ENCODE measurements around the gene SPOUT1. TPM values are rescaled to one million over a fixed set of nuclear protein-coding genes. Genes with fewer than 3 reads are reported as not detected.

SPOUT1 gene
- total RNA-seq, 1 donor from 2014 or later: 48.6 TPM

DNA sequence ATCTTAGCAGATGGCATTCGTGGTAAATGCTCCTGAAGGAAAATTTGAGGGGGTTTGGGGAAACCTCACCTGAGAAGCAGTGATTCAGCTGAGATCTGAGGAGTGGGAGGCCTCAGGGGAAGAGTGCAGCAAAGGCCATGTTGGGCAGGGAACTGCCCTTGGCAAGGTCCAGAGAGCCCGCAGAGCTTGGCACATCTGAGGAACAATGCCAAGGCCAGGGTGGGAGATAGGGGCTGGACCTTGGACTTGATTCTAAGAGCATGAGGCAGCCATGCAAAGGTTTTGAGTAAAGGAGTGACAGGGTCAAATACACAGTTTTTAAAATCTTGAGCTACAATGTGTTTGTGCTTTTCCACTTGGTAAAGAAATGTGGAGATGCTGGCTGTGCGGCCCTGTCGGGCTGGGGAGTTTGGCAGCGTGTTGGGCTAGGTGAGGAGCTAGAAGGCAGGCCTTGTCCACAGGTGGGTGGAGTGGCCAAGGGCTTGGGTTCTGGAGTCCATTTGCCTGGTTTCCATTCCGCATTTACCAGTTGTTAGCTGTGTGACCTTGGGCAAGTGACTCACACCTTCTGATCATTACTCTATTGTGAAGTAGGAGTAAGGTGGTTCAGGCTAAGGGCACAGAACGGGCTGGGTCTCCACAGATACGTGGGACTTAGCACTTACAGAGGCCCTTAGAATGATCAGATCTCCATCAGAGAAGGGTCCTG lies 36.5 kb downstream of the SPOUT1 start:
- no peak for DNase-seq (ENCODE audit: extremely low spot score in 2 of 2)
- Histone ChIP-seq H3K27me3 (no peaks in the 10 kb centered on the region), H3K4me1 (peaks cover 7% of the 10 kb centered on the region), H3K9me3 (no peaks in the 10 kb centered on the region), H3K4me3 (no peak overlapping the region), H3K36me3 (peaks cover 0 to 57% of the 10 kb centered on the region in 2 donors), H3K27ac (no peak overlapping the region)
- intact Hi-C loops (cut with DNase I): no loop called here
- TF ChIP-seq POLR2AphosphoS5 (IDR thresholded peaks at IDR 0.05; ENCODE audit: insufficient read depth in 1 of 2, low read depth in 1 of 2) (no peak), POLR2A (IDR thresholded peaks at IDR 0.05) (no peak)
- TF ChIP-seq, protein P1, sequence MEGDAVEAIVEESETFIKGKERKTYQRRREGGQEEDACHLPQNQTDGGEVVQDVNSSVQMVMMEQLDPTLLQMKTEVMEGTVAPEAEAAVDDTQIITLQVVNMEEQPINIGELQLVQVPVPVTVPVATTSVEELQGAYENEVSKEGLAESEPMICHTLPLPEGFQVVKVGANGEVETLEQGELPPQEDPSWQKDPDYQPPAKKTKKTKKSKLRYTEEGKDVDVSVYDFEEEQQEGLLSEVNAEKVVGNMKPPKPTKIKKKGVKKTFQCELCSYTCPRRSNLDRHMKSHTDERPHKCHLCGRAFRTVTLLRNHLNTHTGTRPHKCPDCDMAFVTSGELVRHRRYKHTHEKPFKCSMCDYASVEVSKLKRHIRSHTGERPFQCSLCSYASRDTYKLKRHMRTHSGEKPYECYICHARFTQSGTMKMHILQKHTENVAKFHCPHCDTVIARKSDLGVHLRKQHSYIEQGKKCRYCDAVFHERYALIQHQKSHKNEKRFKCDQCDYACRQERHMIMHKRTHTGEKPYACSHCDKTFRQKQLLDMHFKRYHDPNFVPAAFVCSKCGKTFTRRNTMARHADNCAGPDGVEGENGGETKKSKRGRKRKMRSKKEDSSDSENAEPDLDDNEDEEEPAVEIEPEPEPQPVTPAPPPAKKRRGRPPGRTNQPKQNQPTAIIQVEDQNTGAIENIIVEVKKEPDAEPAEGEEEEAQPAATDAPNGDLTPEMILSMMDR (IDR thresholded peaks at IDR 0.05): no peak

DNA sequence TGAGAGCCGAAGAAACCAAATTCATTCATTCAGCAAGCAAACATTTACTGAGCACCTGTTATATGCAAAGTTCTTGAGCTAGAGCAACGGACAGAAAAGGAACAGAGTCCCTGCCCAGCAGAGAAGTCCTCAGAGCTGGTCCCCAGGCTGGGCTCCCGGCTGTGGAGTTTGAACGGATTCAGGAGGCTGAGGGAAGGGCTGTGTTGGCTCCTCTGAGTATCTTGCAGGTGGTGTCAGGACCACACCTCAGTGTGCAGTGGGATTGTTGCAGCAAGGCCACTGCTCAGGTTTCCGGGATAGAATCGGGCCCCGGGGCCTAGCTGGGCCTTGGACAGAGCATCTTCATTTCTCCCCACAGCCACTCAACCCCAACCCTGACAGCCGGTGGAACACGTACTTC lies 37.5 kb downstream of the SPOUT1 start:
- H3K36me3 ChIP-seq: peaks cover 0 to 47% of the 10 kb centered on the region in 2 donors
- no peaks in the 10 kb centered on the region for H3K27me3 ChIP-seq
- intact Hi-C loops (cut with DNase I): no loop called here
- no peak for DNase-seq (ENCODE audit: extremely low spot score in 2 of 2)
- no peak overlapping the region for H3K4me3 ChIP-seq
- peaks cover 14% of the 10 kb centered on the region for H3K4me1 ChIP-seq
- H3K9me3 ChIP-seq: no peaks in the 10 kb centered on the region
- no peak for TF ChIP-seq POLR2A (IDR thresholded peaks at IDR 0.05)
- no peak for TF ChIP-seq POLR2AphosphoS5 (IDR thresholded peaks at IDR 0.05; ENCODE audit: insufficient read depth in 1 of 2, low read depth in 1 of 2)
- TF ChIP-seq, protein P1 (IDR thresholded peaks at IDR 0.05): no peak
- H3K27ac ChIP-seq: no peak overlapping the region

DNA sequence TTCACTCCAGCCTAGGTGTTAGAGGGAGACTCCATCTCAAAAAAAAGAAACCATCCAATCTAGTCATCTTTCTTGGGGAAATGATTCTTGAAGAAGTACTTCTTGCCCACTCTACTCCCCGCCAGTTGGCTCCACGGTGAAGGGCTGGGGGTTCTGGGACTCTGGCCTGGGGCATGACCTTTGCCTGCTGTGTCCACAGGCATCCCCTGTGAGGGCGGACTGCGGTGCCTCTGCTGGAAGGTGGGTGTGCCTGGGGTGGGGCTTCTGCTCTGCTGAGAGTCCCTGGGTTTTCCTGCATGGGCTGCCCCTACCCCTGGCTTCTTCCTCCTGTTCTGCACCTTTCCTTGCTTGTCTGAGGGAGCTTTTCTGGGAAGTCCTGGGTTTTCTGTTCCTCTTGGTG lies 39.1 kb downstream of the SPOUT1 start:
- intact Hi-C loops (cut with DNase I): no loop called here
- no peaks in the 10 kb centered on the region for H3K27me3 ChIP-seq
- H3K4me1 ChIP-seq: peaks cover 14% of the 10 kb centered on the region
- TF ChIP-seq POLR2AphosphoS5 (IDR thresholded peaks at IDR 0.05; ENCODE audit: insufficient read depth in 1 of 2, low read depth in 1 of 2): no peak
- H3K36me3 ChIP-seq: peaks cover 0 to 39% of the 10 kb centered on the region in 2 donors
- H3K9me3 ChIP-seq: no peaks in the 10 kb centered on the region
- no peak overlapping the region for H3K27ac ChIP-seq
- DNase-seq (ENCODE audit: extremely low spot score in 2 of 2): no peak
- H3K4me3 ChIP-seq: no peak overlapping the region

DNA sequence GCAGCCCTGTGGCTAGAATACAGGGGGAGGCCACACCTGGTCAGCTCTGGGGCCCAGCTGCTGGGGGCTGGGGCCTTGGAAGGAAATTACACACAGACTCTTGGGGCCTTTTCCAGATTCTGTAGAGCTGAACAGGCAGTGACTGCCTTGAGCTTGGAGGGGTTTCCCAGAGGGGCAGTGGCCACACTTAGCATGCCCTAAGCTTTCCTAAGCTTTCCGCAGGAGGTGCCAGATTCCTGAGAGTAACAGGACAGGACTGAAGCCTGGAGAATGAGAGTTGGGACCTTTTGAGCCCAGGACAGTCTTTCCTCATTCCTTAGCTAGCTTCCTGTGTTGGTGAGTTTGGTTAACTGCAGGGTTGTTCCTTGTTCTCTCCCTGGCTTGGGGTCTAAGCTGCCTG lies 41.1 kb downstream of the SPOUT1 start:
- no peak for DNase-seq (ENCODE audit: extremely low spot score in 2 of 2)
- Histone ChIP-seq H3K27ac (no peak overlapping the region), H3K27me3 (no peaks in the 10 kb centered on the region), H3K4me3 (no peak overlapping the region), H3K36me3 (peaks cover 0 to 31% of the 10 kb centered on the region in 2 donors), H3K9me3 (no peaks in the 10 kb centered on the region), H3K4me1 (peaks cover 14% of the 10 kb centered on the region)
- no peak for TF ChIP-seq POLR2A (IDR thresholded peaks at IDR 0.05)
- no peak for TF ChIP-seq POLR2AphosphoS5 (IDR thresholded peaks at IDR 0.05; ENCODE audit: insufficient read depth in 1 of 2, low read depth in 1 of 2)
- intact Hi-C loops (cut with DNase I): no loop called here

DNA sequence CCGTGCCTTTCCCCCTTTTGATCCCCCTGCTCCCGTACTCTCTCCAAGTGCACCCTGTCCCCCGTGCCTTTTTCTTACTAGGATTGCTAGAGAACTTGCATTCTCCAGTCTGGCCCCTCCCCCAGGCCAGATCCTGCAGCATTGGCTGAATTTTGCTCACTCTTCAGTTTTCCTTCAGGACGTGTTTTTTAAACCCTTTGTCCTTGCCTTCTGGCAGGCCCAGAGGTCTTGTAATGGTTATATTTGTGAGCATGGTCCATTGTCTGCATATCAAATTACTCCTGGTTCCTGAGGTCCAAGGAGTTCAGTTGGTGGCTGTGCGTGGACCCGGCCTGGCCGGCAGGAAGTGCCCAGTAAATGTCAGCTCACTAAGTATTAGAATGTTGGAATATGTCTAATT lies 41.9 kb downstream of the SPOUT1 start:
- H3K9me3 ChIP-seq: no peaks in the 10 kb centered on the region
- peaks cover 14% of the 10 kb centered on the region for H3K4me1 ChIP-seq
- H3K27ac ChIP-seq: peak overlapping the region; percentile 92
- no peak for DNase-seq (ENCODE audit: extremely low spot score in 2 of 2)
- intact Hi-C loops (cut with DNase I): no loop called here
- peaks cover 0 to 23% of the 10 kb centered on the region in 2 donors for H3K36me3 ChIP-seq
- H3K4me3 ChIP-seq: peak overlapping the region; percentile 98 to 99
- TF ChIP-seq POLR2A (IDR thresholded peaks at IDR 0.05): no peak
- TF ChIP-seq POLR2AphosphoS5 (IDR thresholded peaks at IDR 0.05; ENCODE audit: insufficient read depth in 1 of 2, low read depth in 1 of 2): no peak
- TF ChIP-seq, protein P1 (IDR thresholded peaks at IDR 0.05): no peak
- H3K27me3 ChIP-seq: no peaks in the 10 kb centered on the region
